CD14-positive monocyte (primary cell): Measurements from ENCODE around the gene ANO7. TPM values are rescaled to one million over a fixed set of nuclear protein-coding genes. Genes with fewer than 3 reads are reported as not detected.

Experiments
- DNase-seq, 3 donors: peaks; one replicate each; pipeline ENCODE4 v3.0.0-alpha.2; 2011 to 2022
- H2AFZ ChIP-seq: 2 replicates; pipeline ENCODE4 v1.6.0; 2012; ENCODE audit warnings: mild to moderate bottlenecking, low read depth, low read length, inconsistent platforms; ENCODE audit not compliant: insufficient read depth, poor library complexity, severe bottlenecking
- H3K27ac ChIP-seq, 2 donors: 1 replicate in 1 of 2; 2 replicates in 1 of 2; pipeline ENCODE4 v1.5.1; 2012 to 2013; ENCODE audit warnings: low read length in 2 of 2, control low read depth in 1 of 2, inconsistent platforms in 1 of 2, low read depth in 1 of 2, mild to moderate bottlenecking in 1 of 2
- H3K27me3 ChIP-seq, 2 donors: one replicate each; pipeline versions ENCODE4 v1.6.0 to v1.6.1; 2011 to 2013; ENCODE audit warnings: low read length in 2 of 2; ENCODE audit not compliant: control insufficient read depth in 2 of 2, insufficient read depth in 2 of 2
- H3K36me3 ChIP-seq, 2 donors: replicated peaks in 1 of 2; 1 replicate in 1 of 2; 2 replicates in 1 of 2; pipeline versions ENCODE4 v1.5.1 to v1.6.1; 2012 to 2013; ENCODE audit warnings: low read length in 2 of 2, control low read depth in 1 of 2, inconsistent platforms in 1 of 2, mild to moderate bottlenecking in 1 of 2; ENCODE audit not compliant: insufficient read depth in 2 of 2, control insufficient read depth in 1 of 2
- H3K4me1 ChIP-seq, 2 donors: 1 replicate in 1 of 2; 2 replicates in 1 of 2; pipeline versions ENCODE4 v1.5.1 to v1.6.1; 2012 to 2013; ENCODE audit warnings: low read length in 2 of 2, control low read depth in 1 of 2, inconsistent platforms in 1 of 2, mild to moderate bottlenecking in 1 of 2, moderate library complexity in 1 of 2; ENCODE audit not compliant: insufficient read depth in 2 of 2, control insufficient read depth in 1 of 2
- H3K4me2 ChIP-seq: replicated peaks from 2 replicates; pipeline ENCODE3; 2012; ENCODE audit warnings: low read length, moderate library complexity, mild to moderate bottlenecking; ENCODE audit not compliant: poor library complexity, severe bottlenecking; ENCODE audit errors: extremely low read depth
- H3K4me3 ChIP-seq, 3 experiments: fragments of 200-600 bp in 1 of 3; sonication (generic) in 1 of 3; replicated peaks in 1 of 3; 1 replicate in 2 of 3; 2 replicates in 1 of 3; pipeline ENCODE4 v1.5.1; 2011 to 2013; ENCODE audit warnings: low read length in 3 of 3, mild to moderate bottlenecking in 3 of 3, control low read depth in 2 of 3, low read depth in 2 of 3, inconsistent platforms in 1 of 3, moderate library complexity in 1 of 3
- H3K79me2 ChIP-seq: 2 replicates; pipeline ENCODE4 v1.6.0; 2012; ENCODE audit warnings: mild to moderate bottlenecking, control low read depth, inconsistent platforms, low read length, moderate library complexity; ENCODE audit not compliant: insufficient read depth
- H3K9ac ChIP-seq: 2 replicates; pipeline ENCODE4 v1.6.0; 2017; ENCODE audit warnings: low read length, mild to moderate bottlenecking; ENCODE audit not compliant: insufficient read depth, poor library complexity, severe bottlenecking
- H3K9me3 ChIP-seq, 2 donors: replicated peaks in 1 of 2; 1 replicate in 1 of 2; 2 replicates in 1 of 2; pipeline versions ENCODE4 v1.5.1 to v1.6.1; 2012 to 2013; ENCODE audit warnings: low read length in 2 of 2, control low read depth in 1 of 2; ENCODE audit not compliant: control insufficient read depth in 1 of 2, insufficient read depth in 1 of 2
- H4K20me1 ChIP-seq: 2 replicates; pipeline ENCODE4 v1.6.0; 2012; ENCODE audit warnings: mild to moderate bottlenecking, low read length, control low read depth, moderate library complexity; ENCODE audit not compliant: insufficient read depth
- H3K27ac Mint-ChIP-seq, 7 donors: one replicate each; pipeline ENCODE4 v1.8.0; 2020; ENCODE audit warnings: mild to moderate bottlenecking in 7 of 7, mixed read lengths in 7 of 7, moderate library complexity in 6 of 7, inconsistent platforms in 2 of 7
- H3K27me3 Mint-ChIP-seq, 3 donors: one replicate each; pipeline ENCODE4 v1.8.0; 2021 to 2022; ENCODE audit warnings: low read depth in 3 of 3, mild to moderate bottlenecking in 3 of 3, mixed read lengths in 3 of 3, moderate library complexity in 3 of 3, inconsistent platforms in 1 of 3
- H3K36me3 Mint-ChIP-seq, 2 donors: one replicate each; pipeline ENCODE4 v1.8.0; 2020; ENCODE audit warnings: mixed read lengths in 2 of 2, inconsistent platforms in 1 of 2, mild to moderate bottlenecking in 1 of 2
- H3K4me1 Mint-ChIP-seq: one replicate; pipeline ENCODE4 v1.8.0; 2020; ENCODE audit warnings: mild to moderate bottlenecking, mixed read lengths
- H3K4me3 Mint-ChIP-seq, 2 donors: one replicate each; pipeline ENCODE4 v1.8.0; 2020; ENCODE audit warnings: mild to moderate bottlenecking in 2 of 2, mixed read lengths in 2 of 2, moderate library complexity in 1 of 2
- H3K9me3 Mint-ChIP-seq, 7 donors: one replicate each; pipeline ENCODE4 v1.8.0; 2020 to 2022; ENCODE audit warnings: mixed read lengths in 7 of 7, mild to moderate bottlenecking in 6 of 7, moderate library complexity in 6 of 7, inconsistent platforms in 2 of 7
- CTCF ChIP-seq: fragments of 200-600 bp; IDR thresholded peaks from one replicate; pipeline ENCODE4 v1.8.0; 2022; ENCODE audit warnings: antibody characterized with exemption, mild to moderate bottlenecking
- WGBS: methylation state at CpG from one replicate; pipeline ENCODE4 v1.1.5; 2013; ENCODE audit warnings: missing lambda C conversion rate; ENCODE audit not compliant: insufficient coverage; 5-methylcytosine and 5-hydroxymethylcytosine counted together
- intact Hi-C, 2 donors: fragments of 100-400 bp; cut with micrococcal nuclease; formaldehyde crosslinking; loops; one replicate each; pipeline versions ENCODE4 v1.15.0 to v1.15.1; 2023
- polyA plus RNA-seq, 3 donors: library from polyadenylated mRNA; depleted of rRNA in 1 of 3; unstranded in 2 of 3; stranded (reverse) in 1 of 3; fragments of 300-500 nt in 2 of 3; fragments of >200 nt in 1 of 3; fragmentation: Illumina TruSeq in 2 of 3; gene quantifications; 1 replicate in 2 of 3; 2 replicates in 1 of 3; pipeline ENCODE4 v1.2.3, GENCODE V29; 2012 to 2021

ANO7 gene
- polyA plus RNA-seq, 3 donors, result 0.03 TPM; not detected in 2

GRCh38 chr2:241190291-241190981, 2.0 kb downstream of the ANO7 start:
- 91% methylated on average over 17 of the region's 19 CpGs for WGBS
- no peak overlapping the region for H3K27ac ChIP-seq
- no peak overlapping the region for H3K9ac ChIP-seq
- Mint-ChIP-seq H3K4me3 (no peak overlapping the region), H3K9me3 (no peaks in the 10 kb centered on the region), H3K27ac (no peak overlapping the region), H3K27me3 (peaks cover 0 to 5% (median 1%) of the 10 kb centered on the region in 3 donors), H3K36me3 (no peaks in the 10 kb centered on the region), H3K4me1 (no peaks in the 10 kb centered on the region)
- intact Hi-C loops, result no loop called here
- H3K79me2 ChIP-seq, result no peaks in the 10 kb centered on the region
- H3K4me2 ChIP-seq, result no peak overlapping the region
- no peaks in the 10 kb centered on the region for H4K20me1 ChIP-seq
- no peak for TF ChIP-seq CTCF
- no peaks in the 10 kb centered on the region for H3K9me3 ChIP-seq
- no peak overlapping the region for H3K4me3 ChIP-seq
- no peak for DNase-seq
- no peaks in the 10 kb centered on the region for H3K4me1 ChIP-seq
- no peaks in the 10 kb centered on the region for H3K27me3 ChIP-seq
- H2AFZ ChIP-seq, result no peak overlapping the region
- H3K36me3 ChIP-seq, result no peaks in the 10 kb centered on the region

- intact Hi-C loops, result no loop called here
- Mint-ChIP-seq H3K27me3 (peaks cover 0 to 5% (median 1%) of the 10 kb centered on the region in 3 donors), H3K27ac (no peak overlapping the region), H3K36me3 (no peaks in the 10 kb centered on the region), H3K4me3 (no peak overlapping the region), H3K9me3 (no peaks in the 10 kb centered on the region), H3K4me1 (no peaks in the 10 kb centered on the region)
- no peaks in the 10 kb centered on the region for H3K79me2 ChIP-seq
- TF ChIP-seq CTCF, result no peak
- no peaks in the 10 kb centered on the region for H4K20me1 ChIP-seq
- H3K27me3 ChIP-seq, result no peaks in the 10 kb centered on the region
- no peak overlapping the region for H3K9ac ChIP-seq
- no peaks in the 10 kb centered on the region for H3K4me1 ChIP-seq
- H3K27ac ChIP-seq, result no peak overlapping the region
- 91% methylated on average over 5 of the region's 14 CpGs for WGBS
- no peaks in the 10 kb centered on the region for H3K36me3 ChIP-seq
- H3K4me3 ChIP-seq, result no peak overlapping the region
- H2AFZ ChIP-seq, result no peak overlapping the region
- no peak overlapping the region for H3K4me2 ChIP-seq
- no peaks in the 10 kb centered on the region for H3K9me3 ChIP-seq
- DNase-seq, result no peak
Observed at GRCh38 chr2:241191081-241191480, 2.6 kb downstream of the ANO7 start.
